PC-9 (cell line): ENCODE measurements around the gene ATG10. TPM values are rescaled to one million over a fixed set of nuclear protein-coding genes. Genes with fewer than 3 reads are reported as not detected.
A peak's percentile ranks its signal among the peaks of the same experiment; 100 is the strongest.

Source experiments
- BruUV-seq: library from RNA; stranded (reverse); fragments of 400-500 nt; replicated peaks from 2 replicates; lab custom pipeline; 2021; lab: Mats Ljungman, UMichigan
- CTCF ChIA-PET: fragments of 300-600 bp; sonication (Branson Sonifier 250); formaldehyde crosslinking; loops from one replicate; lab custom pipeline; 2022; ENCODE audit warnings: antibody characterized with exemption; lab: Charles Lee
- POLR2A ChIA-PET: fragments of 300-600 bp; sonication (Branson Sonifier 250); formaldehyde crosslinking; loops from one replicate; lab custom pipeline; 2022; ENCODE audit warnings: antibody characterized with exemption; ENCODE audit not compliant: unreplicated experiment; lab: Charles Lee
- DNase-seq, 2 experiments: peaks; one replicate each; pipeline versions ENCODE4 v3.0.0 to v3.0.0-alpha.2; 2015 to 2022; ENCODE audit warnings: mixed read lengths in 1 of 2
- H2AFZ ChIP-seq: fragments of 200-600 bp; sonication (generic); 2 replicates; pipeline ENCODE4 v1.8.1; 2017; ENCODE audit warnings: antibody characterized with exemption
- H3F3A ChIP-seq: fragments of 200-600 bp; sonication (generic); 2 replicates; pipeline ENCODE4 v1.8.1; 2017; ENCODE audit warnings: antibody characterized with exemption, mild to moderate bottlenecking, low read depth; ENCODE audit not compliant: insufficient read depth
- H3K27ac ChIP-seq: fragments of 200-600 bp; sonication (generic); 2 replicates; pipeline ENCODE4 v1.6.1; 2016; ENCODE audit warnings: mixed run types
- H3K27me3 ChIP-seq: fragments of 200-600 bp; sonication (generic); 2 replicates; pipeline ENCODE4 v1.6.1; 2016; ENCODE audit warnings: low read depth, mixed run types; ENCODE audit not compliant: insufficient read depth
- H3K36me3 ChIP-seq: fragments of 200-600 bp; sonication (generic); 2 replicates; pipeline ENCODE4 v1.6.1; 2016; ENCODE audit warnings: low read depth, mixed run types
- H3K4me1 ChIP-seq: fragments of 200-600 bp; sonication (generic); replicated peaks from 2 replicates; pipeline ENCODE4 v1.6.1; 2016; ENCODE audit warnings: mixed run types; ENCODE audit not compliant: insufficient read depth
- H3K4me2 ChIP-seq: fragments of 200-600 bp; sonication (generic); 2 replicates; pipeline ENCODE4 v1.6.1; 2017; ENCODE audit warnings: mixed run types
- H3K4me3 ChIP-seq: fragments of 200-600 bp; sonication (generic); 2 replicates; pipeline ENCODE4 v1.6.1; 2016; ENCODE audit warnings: mixed run types
- H3K79me2 ChIP-seq: fragments of 200-600 bp; sonication (generic); 2 replicates; pipeline ENCODE4 v1.6.1; 2017; ENCODE audit warnings: low read depth, mixed run types
- H3K9me2 ChIP-seq: fragments of 200-600 bp; sonication (generic); 2 replicates; pipeline ENCODE4 v1.8.1; 2017; ENCODE audit warnings: mild to moderate bottlenecking; ENCODE audit not compliant: insufficient read depth
- H3K9me3 ChIP-seq: fragments of 200-600 bp; sonication (generic); 2 replicates; pipeline ENCODE4 v1.8.1; 2016; ENCODE audit warnings: low read depth; ENCODE audit not compliant: insufficient read depth
- H4K20me1 ChIP-seq: fragments of 200-600 bp; sonication (generic); 2 replicates; pipeline ENCODE4 v1.8.1; 2017; ENCODE audit not compliant: insufficient read depth
- EZH2 ChIP-seq: fragments of 200-600 bp; sonication (generic); IDR thresholded peaks from 2 replicates; pipeline ENCODE4 v1.8.0; 2017; ENCODE audit warnings: antibody characterized with exemption, low read depth
- intact Hi-C: fragments of 100-400 bp; cut with micrococcal nuclease; formaldehyde crosslinking; loops from one replicate; pipeline ENCODE4 v1.10.0; 2022; ENCODE audit not compliant: unreplicated experiment
- total RNA-seq: library from RNA; stranded (reverse); gene quantifications from 2 replicates; pipeline ENCODE4 v1.2.3, GENCODE V29; 2021
- TF ChIP-seq, protein P1 (sequence below): fragments of 200-600 bp; sonication (generic); conservative IDR thresholded peaks from 2 replicates; pipeline ENCODE4 v1.6.1; 2017; ENCODE audit warnings: mixed run types, antibody characterized with exemption, mild to moderate bottlenecking, moderate library complexity

Gene ATG10
- total RNA-seq, 1 experiment from 2014 or later: 12.7 TPM

DNA sequence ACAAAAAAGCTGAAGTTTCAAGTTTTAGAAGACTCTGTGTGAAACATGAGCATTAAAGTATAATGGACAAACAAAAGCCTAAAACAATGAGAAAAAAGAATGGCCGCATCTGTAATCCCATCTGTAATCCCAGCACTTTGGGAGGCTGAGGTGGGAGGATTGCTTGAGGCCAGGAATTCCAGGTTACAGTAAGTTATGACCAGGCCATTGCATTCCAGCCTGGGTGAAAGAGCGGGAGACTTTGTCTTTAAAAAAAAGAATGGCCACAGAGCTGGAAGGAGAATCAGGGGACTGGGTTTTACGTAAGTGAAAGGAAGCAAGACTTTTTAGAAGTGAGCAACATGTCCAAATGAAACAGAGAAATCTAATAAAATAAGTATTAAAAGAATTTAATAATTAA is 2.6 kb upstream of the ATG10 start:
- H3K4me1 ChIP-seq: peaks cover 15% of the 10 kb centered on the region
- no peaks in the 10 kb centered on the region for H3K36me3 ChIP-seq
- H4K20me1 ChIP-seq: no peaks in the 10 kb centered on the region
- no peak overlapping the region for H2AFZ ChIP-seq
- no peak for DNase-seq
- TF ChIP-seq, protein P1, sequence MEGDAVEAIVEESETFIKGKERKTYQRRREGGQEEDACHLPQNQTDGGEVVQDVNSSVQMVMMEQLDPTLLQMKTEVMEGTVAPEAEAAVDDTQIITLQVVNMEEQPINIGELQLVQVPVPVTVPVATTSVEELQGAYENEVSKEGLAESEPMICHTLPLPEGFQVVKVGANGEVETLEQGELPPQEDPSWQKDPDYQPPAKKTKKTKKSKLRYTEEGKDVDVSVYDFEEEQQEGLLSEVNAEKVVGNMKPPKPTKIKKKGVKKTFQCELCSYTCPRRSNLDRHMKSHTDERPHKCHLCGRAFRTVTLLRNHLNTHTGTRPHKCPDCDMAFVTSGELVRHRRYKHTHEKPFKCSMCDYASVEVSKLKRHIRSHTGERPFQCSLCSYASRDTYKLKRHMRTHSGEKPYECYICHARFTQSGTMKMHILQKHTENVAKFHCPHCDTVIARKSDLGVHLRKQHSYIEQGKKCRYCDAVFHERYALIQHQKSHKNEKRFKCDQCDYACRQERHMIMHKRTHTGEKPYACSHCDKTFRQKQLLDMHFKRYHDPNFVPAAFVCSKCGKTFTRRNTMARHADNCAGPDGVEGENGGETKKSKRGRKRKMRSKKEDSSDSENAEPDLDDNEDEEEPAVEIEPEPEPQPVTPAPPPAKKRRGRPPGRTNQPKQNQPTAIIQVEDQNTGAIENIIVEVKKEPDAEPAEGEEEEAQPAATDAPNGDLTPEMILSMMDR: no peak
- no peak for TF ChIP-seq EZH2
- no peaks in the 10 kb centered on the region for H3K9me2 ChIP-seq
- ChIA-PET POLR2A (no interaction called here), CTCF (no interaction called here)
- no peaks in the 10 kb centered on the region for H3K27me3 ChIP-seq
- no TSS peak for BruUV-seq
- peaks cover 13% of the 10 kb centered on the region; the same call in 1 of the 2 replicates for H3F3A ChIP-seq
- H3K4me3 ChIP-seq: no peak overlapping the region
- H3K27ac ChIP-seq: no peak overlapping the region
- H3K9me3 ChIP-seq: no peaks in the 10 kb centered on the region
- intact Hi-C loops: no loop called here
- H3K79me2 ChIP-seq: no peaks in the 10 kb centered on the region; the same call in 1 of the 2 replicates
- H3K4me2 ChIP-seq: no peak overlapping the region

DNA sequence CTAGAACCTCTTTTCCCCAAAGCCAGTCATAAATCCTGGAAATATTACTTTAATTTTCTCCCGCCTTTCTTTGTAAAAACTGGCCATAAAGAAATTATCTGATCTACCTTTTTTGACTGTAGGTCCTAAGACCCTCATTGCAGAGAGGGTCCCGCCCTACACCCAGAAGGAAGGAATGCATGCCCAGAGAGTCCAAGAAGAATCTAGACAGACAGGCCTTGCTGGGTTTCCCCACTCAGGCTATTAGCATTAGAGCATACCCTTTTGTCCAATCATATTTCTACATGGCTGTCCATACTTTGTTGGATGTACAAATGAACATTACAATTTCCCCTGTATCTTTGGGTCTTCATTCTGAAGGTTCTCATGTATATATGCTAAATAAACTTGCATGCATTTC is 1.9 kb upstream of the ATG10 start:
- H3K4me3 ChIP-seq: no peak overlapping the region
- H3K79me2 ChIP-seq: no peaks in the 10 kb centered on the region; the same call in 1 of the 2 replicates
- no peaks in the 10 kb centered on the region for H3K36me3 ChIP-seq
- H2AFZ ChIP-seq: peak overlapping the region; percentile 94; the same call in 1 of the 2 replicates
- peak overlapping the region; percentile 81; the same call in 1 of the 2 replicates for H3K4me2 ChIP-seq
- no peak overlapping the region for H3K27ac ChIP-seq
- H3K9me3 ChIP-seq: no peaks in the 10 kb centered on the region
- no peaks in the 10 kb centered on the region for H4K20me1 ChIP-seq
- CTCF ChIA-PET: no interaction called here
- peaks cover 13% of the 10 kb centered on the region; the same call in 1 of the 2 replicates for H3F3A ChIP-seq
- H3K27me3 ChIP-seq: no peaks in the 10 kb centered on the region
- BruUV-seq: no TSS peak
- H3K9me2 ChIP-seq: no peaks in the 10 kb centered on the region
- POLR2A ChIA-PET: no interaction called here
- peaks cover 15% of the 10 kb centered on the region for H3K4me1 ChIP-seq
- TF ChIP-seq, protein P1: no peak
- no peak for TF ChIP-seq EZH2
- intact Hi-C loops: no loop called here
- no peak for DNase-seq

DNA sequence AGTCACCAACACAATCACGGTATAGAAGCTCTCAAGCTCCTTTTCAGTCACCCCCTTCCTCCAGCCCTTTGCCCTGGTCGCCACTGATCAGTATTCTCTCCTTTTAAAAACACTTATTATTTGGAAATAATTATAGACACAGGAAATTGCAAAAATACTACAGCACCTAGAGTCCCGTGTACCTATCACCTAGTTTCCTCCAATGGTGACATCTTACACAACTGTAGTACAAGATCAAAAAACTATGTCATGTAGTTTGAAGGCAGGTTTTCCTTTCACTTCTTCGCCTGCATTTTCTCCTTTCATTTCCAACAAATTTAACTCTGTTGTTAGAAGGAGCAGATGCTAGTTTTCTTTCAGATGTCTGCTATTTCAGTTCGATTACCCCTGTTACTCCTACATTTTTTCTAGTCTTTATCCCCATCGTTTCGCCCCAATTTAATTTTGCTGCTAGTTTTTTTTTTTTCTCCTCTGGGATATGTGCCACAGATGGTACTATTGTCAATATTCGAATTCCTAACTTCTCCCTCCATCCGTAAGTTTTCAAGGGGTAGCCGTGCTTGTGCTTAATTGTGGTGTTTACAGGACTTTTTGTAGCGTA is 612 bp upstream of the ATG10 start:
- ChIA-PET CTCF (interaction anchor here (0.6 kb wide), 1 partner anchor 112 kb away, joined by 4 read pairs; no protein-coding TSS in a partner anchor), POLR2A (interaction anchor here (0.6 to 0.7 kb wide), 5 partner anchors 22 to 643 kb away, joined by 3 to 8 read pairs (median 3); no protein-coding TSS in a partner anchor)
- no peaks in the 10 kb centered on the region for H3K9me3 ChIP-seq
- peak overlapping the region; percentile 81 for H3K4me2 ChIP-seq
- H3K36me3 ChIP-seq: no peaks in the 10 kb centered on the region
- H3K4me1 ChIP-seq: peaks cover 15% of the 10 kb centered on the region
- peak overlapping the region; percentile 94 for H2AFZ ChIP-seq
- H3F3A ChIP-seq: peaks cover 13% of the 10 kb centered on the region; the same call in 1 of the 2 replicates
- no peaks in the 10 kb centered on the region for H3K27me3 ChIP-seq
- BruUV-seq: TSS peak; percentile 97
- DNase-seq: peak; percentile 1 to 41
- no peaks in the 10 kb centered on the region for H4K20me1 ChIP-seq
- peak overlapping the region; percentile 64 for H3K4me3 ChIP-seq
- peak overlapping the region; percentile 87 for H3K27ac ChIP-seq
- intact Hi-C loops: loop anchor here (1.0 kb wide), 1 partner anchor 220 kb away; the partner anchor contains the start of gene SSBP2
- H3K9me2 ChIP-seq: no peaks in the 10 kb centered on the region
- TF ChIP-seq, protein P1: no peak
- no peak for TF ChIP-seq EZH2
- no peaks in the 10 kb centered on the region; the same call in 1 of the 2 replicates for H3K79me2 ChIP-seq
